Measurements from ENCODE around the gene WNT7A.

The WNT7A gene

DNA sequence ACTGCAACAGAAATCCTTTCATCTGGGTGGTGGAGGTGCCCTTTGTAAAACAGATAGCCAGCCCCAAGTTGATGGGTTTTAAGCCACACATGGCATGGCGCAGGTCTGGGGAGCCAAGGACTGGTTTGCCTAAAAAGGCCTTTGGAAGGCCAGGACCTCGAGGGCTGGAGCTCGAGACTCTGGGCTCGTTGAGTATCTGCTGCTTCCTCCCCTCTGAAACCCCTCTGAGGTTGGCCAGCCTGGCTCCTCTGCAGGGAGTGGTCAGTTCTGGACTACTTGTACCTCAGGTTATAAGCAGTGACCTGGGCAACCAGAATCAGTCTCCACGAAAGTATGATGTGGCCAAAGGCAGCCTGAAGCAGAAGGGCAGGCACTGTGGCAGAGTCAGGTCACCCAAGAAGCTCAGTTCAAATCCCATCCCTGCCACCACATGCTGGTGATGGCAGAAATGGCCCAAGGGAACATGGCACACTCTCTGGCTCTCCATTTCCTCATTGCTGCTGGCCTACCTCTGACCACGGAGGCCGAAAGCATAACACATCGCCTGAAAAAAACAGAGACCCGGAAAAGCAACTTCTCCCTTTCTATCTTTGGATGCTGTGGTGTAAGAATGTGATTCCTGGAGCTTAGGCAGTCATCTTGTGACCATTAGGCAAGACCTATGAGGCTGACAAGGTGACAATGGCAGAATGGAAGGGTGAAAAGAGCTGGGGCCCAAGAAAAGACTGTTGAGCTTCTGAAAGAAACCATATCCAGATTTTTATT lies 51.2 kb downstream of the WNT7A start:
- no peaks in the 10 kb centered on the region for H3K9me3 ChIP-seq (ENCODE audit: insufficient read depth, low read depth, low read length)
- H3K9ac ChIP-seq (ENCODE audit: low read depth, low read length): no peak overlapping the region
- H3K4me1 ChIP-seq (ENCODE audit: insufficient read depth, low read length): no peaks in the 10 kb centered on the region
- H3K27ac ChIP-seq (ENCODE audit: low read length): no peak overlapping the region
- H3K4me3 ChIP-seq (ENCODE audit: low read length): no peak overlapping the region
- H3K36me3 ChIP-seq (ENCODE audit: insufficient read depth, low read depth, low read length): no peaks in the 10 kb centered on the region
- H3K27me3 ChIP-seq (ENCODE audit: insufficient read depth, low read length): no peaks in the 10 kb centered on the region

DNA sequence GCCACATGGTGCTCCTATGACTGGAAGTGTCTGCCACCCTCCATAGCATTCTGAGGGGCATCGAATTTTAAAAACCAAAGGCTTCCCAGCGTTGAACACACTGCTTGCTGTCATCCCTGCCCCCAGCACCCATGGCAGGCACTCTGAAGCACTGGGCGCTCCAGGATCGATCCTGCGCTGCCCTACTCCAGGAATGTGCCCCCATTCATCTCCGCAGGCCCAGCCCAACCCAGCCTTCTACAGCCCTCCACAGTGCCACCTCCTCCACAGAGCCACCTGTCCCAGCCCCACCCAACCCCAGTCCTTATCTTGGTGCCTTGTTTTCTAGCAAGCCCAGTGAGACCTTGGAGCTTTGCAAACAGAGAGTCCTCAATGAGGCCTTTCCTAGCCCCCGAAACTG lies 52.2 kb downstream of the WNT7A start:
- Histone ChIP-seq H3K4me3 (ENCODE audit: low read length) (no peak overlapping the region), H3K9ac (ENCODE audit: low read depth, low read length) (no peak overlapping the region), H3K27me3 (ENCODE audit: insufficient read depth, low read length) (no peaks in the 10 kb centered on the region), H3K36me3 (ENCODE audit: insufficient read depth, low read depth, low read length) (no peaks in the 10 kb centered on the region), H3K9me3 (ENCODE audit: insufficient read depth, low read depth, low read length) (no peaks in the 10 kb centered on the region), H3K27ac (ENCODE audit: low read length) (no peak overlapping the region), H3K4me1 (ENCODE audit: insufficient read depth, low read length) (no peaks in the 10 kb centered on the region)

DNA sequence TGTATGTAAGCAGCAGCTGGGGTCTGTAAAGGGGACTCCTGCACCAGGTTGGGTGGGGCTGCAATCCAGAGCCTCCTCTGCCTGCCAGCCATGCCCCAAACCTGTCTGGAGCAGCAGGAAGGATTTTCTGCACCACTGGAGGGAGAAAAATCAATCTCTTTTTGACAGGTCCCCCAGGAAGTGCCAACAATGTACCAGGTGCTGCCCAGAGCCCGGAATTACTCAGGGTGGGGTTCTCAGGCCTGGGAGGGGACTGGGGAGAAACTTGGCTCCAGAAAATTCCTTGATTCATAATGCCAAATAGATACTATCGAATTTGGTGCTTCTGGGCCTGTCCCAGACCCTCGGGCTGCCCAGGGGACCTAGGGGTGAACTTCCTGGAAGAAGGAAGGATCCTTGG lies 52.6 kb downstream of the WNT7A start:
- Histone ChIP-seq H3K4me3 (ENCODE audit: low read length) (no peak overlapping the region), H3K4me1 (ENCODE audit: insufficient read depth, low read length) (no peaks in the 10 kb centered on the region), H3K27me3 (ENCODE audit: insufficient read depth, low read length) (no peaks in the 10 kb centered on the region)

DNA sequence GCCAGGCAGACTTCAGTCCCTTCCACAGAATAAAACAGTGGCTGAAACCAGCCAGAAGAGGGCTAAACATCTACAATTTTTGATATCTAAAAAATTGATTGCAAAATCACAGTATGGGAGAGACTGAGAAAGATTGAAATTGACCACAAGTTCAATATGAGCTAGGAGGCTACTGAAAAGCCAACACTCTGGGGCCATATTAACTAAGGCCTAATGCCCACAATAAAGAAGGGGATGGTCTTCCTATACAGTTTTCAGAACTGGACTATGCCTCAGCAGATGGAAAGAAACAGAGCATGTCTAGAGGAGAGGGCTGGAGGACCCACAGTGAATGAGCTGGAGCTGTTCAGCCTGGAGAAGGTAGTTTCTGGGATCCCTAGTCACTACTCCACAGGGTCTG lies 53.2 kb downstream of the WNT7A start:
- H3K9me3 ChIP-seq (ENCODE audit: insufficient read depth, low read depth, low read length): no peaks in the 10 kb centered on the region
- H3K4me3 ChIP-seq (ENCODE audit: low read length): no peak overlapping the region
- no peak overlapping the region for H3K27ac ChIP-seq (ENCODE audit: low read length)
- H3K36me3 ChIP-seq (ENCODE audit: insufficient read depth, low read depth, low read length): no peaks in the 10 kb centered on the region
- H3K4me1 ChIP-seq (ENCODE audit: insufficient read depth, low read length): no peaks in the 10 kb centered on the region
- H3K27me3 ChIP-seq (ENCODE audit: insufficient read depth, low read length): no peaks in the 10 kb centered on the region
- H3K9ac ChIP-seq (ENCODE audit: low read depth, low read length): no peak overlapping the region

More for the DNA sequence above, 52.6 kb downstream of the WNT7A start:
- no peaks in the 10 kb centered on the region for H3K9me3 ChIP-seq (ENCODE audit: insufficient read depth, low read depth, low read length)
- H3K9ac ChIP-seq (ENCODE audit: low read depth, low read length): no peak overlapping the region
- no peaks in the 10 kb centered on the region for H3K36me3 ChIP-seq (ENCODE audit: insufficient read depth, low read depth, low read length)
- no peak overlapping the region for H3K27ac ChIP-seq (ENCODE audit: low read length)

DNA sequence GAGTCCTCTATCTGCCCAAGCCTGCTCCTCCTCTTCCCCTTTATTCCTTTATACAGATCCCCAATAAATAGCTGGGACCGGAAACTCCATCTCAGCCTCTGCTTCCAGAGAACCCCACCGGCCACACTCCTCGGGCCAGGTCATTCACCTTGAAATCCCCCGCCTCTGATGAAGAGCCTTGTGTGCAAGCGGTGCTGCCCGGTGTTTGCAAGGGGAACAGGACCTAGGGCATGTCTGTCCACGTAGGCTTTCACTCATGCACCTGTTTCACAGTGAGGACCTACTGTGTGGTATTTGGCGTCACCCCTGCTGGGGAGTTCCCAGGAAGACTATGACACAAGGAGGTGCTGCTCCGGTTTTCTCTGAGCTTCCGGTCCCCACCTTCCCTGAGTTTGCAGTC lies 54.0 kb downstream of the WNT7A start:
- H3K36me3 ChIP-seq (ENCODE audit: insufficient read depth, low read depth, low read length): no peaks in the 10 kb centered on the region
- H3K27ac ChIP-seq (ENCODE audit: low read length): no peak overlapping the region
- no peaks in the 10 kb centered on the region for H3K27me3 ChIP-seq (ENCODE audit: insufficient read depth, low read length)
- no peak overlapping the region for H3K9ac ChIP-seq (ENCODE audit: low read depth, low read length)
- H3K4me1 ChIP-seq (ENCODE audit: insufficient read depth, low read length): no peaks in the 10 kb centered on the region
- no peaks in the 10 kb centered on the region for H3K9me3 ChIP-seq (ENCODE audit: insufficient read depth, low read depth, low read length)
- H3K4me3 ChIP-seq (ENCODE audit: low read length): no peak overlapping the region

DNA sequence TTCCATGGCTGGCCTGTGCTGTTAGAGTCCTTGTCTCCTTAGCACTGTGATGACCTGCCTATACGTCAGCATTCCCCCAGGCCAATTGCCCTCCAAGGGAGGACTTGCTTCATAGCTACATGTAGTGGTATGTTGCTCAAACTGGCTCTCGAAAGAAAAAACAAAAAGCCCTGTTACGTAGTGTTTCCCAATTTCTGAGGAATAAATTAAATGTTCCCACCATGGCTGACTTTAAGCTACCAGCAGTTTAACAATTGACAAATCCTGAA lies 54.6 kb downstream of the WNT7A start:
- Histone ChIP-seq H3K4me1 (ENCODE audit: insufficient read depth, low read length) (no peaks in the 10 kb centered on the region), H3K27me3 (ENCODE audit: insufficient read depth, low read length) (no peaks in the 10 kb centered on the region), H3K9ac (ENCODE audit: low read depth, low read length) (no peak overlapping the region), H3K4me3 (ENCODE audit: low read length) (no peak overlapping the region), H3K36me3 (ENCODE audit: insufficient read depth, low read depth, low read length) (no peaks in the 10 kb centered on the region), H3K9me3 (ENCODE audit: insufficient read depth, low read depth, low read length) (no peaks in the 10 kb centered on the region), H3K27ac (ENCODE audit: low read length) (no peak overlapping the region)

DNA sequence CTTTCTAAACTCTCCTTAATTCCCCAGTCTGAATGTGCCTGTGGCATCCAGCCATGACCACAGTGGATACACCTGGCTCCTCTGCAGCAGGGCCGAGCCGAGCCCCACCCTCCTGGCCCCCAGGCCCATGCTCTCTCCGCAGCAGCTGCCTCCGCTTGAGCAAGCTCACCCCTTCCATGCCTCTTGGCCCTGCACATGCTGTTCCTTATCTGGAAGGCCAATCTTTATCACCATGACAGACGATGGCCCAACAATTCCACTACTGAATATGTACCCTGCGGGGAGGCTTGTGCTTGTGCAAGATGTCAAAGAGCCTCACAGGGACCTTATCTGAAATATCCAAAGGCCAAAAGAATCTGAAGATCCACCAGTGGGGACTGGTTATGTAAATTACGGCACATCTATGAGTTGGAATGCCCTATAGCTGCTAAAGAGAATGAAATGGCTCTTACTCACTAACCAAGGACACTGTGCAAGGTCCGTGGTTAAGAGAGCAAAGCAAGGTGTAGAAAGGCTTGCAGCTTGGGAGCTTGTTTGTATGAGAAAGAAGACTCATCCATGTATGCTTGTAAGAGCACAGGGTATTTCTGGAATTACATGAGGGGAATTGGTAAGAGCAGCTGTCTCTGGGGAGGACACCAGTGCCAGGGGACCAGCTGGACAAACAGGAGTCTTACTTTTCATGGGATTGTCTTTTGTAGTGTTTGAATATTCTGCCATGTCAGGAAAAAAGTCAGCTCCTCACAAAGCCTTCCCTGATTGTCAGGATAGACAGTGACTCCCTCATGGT lies 55.2 kb downstream of the WNT7A start:
- H3K27ac ChIP-seq (ENCODE audit: low read length): no peak overlapping the region
- H3K9ac ChIP-seq (ENCODE audit: low read depth, low read length): no peak overlapping the region
- no peaks in the 10 kb centered on the region for H3K9me3 ChIP-seq (ENCODE audit: insufficient read depth, low read depth, low read length)
- no peak overlapping the region for H3K4me3 ChIP-seq (ENCODE audit: low read length)
- no peaks in the 10 kb centered on the region for H3K4me1 ChIP-seq (ENCODE audit: insufficient read depth, low read length)
- no peaks in the 10 kb centered on the region for H3K36me3 ChIP-seq (ENCODE audit: insufficient read depth, low read depth, low read length)
- H3K27me3 ChIP-seq (ENCODE audit: insufficient read depth, low read length): no peaks in the 10 kb centered on the region

DNA sequence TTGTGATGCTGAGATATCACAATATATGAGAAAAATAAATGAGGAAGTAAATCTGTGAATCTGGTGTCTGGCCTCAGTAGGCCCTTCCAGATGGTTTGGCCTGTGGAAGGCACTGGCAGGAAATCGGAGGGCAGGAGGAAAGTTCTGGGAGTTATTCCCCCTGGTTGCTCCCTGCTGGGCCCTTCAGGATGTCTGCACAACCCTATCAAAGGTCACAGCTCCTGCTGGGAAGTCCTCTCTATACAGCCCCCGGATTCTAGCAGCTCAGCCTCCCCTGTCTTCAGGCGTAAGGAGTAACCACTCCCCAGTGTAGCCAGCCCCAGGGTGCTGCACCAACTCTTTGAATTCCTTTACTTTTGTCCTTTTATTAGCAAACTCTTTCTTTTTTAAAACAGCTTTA lies 56.2 kb downstream of the WNT7A start:
- no peaks in the 10 kb centered on the region for H3K36me3 ChIP-seq (ENCODE audit: insufficient read depth, low read depth, low read length)
- no peak overlapping the region for H3K9ac ChIP-seq (ENCODE audit: low read depth, low read length)
- H3K27ac ChIP-seq (ENCODE audit: low read length): no peak overlapping the region
- H3K9me3 ChIP-seq (ENCODE audit: insufficient read depth, low read depth, low read length): no peaks in the 10 kb centered on the region
- no peaks in the 10 kb centered on the region for H3K4me1 ChIP-seq (ENCODE audit: insufficient read depth, low read length)
- H3K4me3 ChIP-seq (ENCODE audit: low read length): no peak overlapping the region
- H3K27me3 ChIP-seq (ENCODE audit: insufficient read depth, low read length): no peaks in the 10 kb centered on the region

DNA sequence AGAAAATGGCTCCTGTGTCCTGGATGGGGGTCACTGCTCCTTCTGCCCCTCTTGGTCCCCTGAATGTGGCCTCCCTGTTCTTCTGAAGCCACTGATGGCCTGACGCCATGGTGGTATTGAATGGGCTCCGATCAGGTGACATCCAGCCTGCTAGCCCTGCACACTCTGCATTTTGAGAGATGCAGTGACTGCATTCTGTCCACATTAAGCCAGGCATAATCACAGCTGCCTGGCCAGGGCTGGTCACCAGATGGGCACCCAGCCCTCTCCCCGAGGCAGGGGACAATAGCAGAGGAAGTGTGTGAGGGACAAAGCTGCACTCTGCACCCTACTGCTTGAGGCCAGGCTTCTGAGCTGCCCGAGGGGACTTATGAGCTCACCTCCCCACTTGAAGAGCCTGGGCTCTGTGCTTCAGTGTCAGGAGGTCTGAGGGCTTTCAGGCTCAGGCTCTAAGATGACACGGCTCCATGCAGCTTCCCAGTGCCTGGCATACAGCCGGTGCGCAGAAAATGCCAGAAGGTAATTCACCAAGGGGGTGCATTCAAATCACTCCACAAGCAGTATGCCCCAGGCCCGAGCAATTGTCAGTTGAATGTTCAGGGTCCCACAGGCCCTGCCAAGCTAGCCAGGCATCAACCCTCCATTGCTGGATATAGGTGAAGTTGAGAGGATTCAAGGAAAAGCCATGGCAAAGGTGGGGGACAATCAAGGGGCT lies 56.8 kb downstream of the WNT7A start:
- Histone ChIP-seq H3K9ac (ENCODE audit: low read depth, low read length) (no peak overlapping the region), H3K36me3 (ENCODE audit: insufficient read depth, low read depth, low read length) (no peaks in the 10 kb centered on the region), H3K27me3 (ENCODE audit: insufficient read depth, low read length) (no peaks in the 10 kb centered on the region), H3K4me3 (ENCODE audit: low read length) (no peak overlapping the region), H3K9me3 (ENCODE audit: insufficient read depth, low read depth, low read length) (no peaks in the 10 kb centered on the region), H3K4me1 (ENCODE audit: insufficient read depth, low read length) (no peaks in the 10 kb centered on the region), H3K27ac (ENCODE audit: low read length) (no peak overlapping the region)

DNA sequence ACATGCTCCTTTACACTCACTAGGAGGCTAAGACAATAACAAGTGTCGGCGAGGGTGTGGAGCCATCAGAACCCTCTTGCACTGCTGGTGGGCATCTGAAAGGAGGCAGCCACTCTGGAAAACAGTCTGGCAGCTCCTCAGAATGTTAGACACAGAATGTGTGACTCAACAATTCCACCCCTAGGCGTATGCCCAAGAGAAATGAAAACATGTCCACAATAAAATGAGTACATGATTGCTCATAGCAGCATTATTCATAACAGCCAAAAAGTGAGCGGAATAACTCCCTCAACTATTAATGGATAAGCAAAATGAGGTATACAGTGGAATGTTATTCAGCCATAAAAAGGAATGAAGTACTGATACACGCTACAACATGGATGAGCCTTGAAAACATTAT lies 57.8 kb downstream of the WNT7A start:
- no peaks in the 10 kb centered on the region for H3K27me3 ChIP-seq (ENCODE audit: insufficient read depth, low read length)
- no peak overlapping the region for H3K27ac ChIP-seq (ENCODE audit: low read length)
- no peak overlapping the region for H3K9ac ChIP-seq (ENCODE audit: low read depth, low read length)
- no peaks in the 10 kb centered on the region for H3K4me1 ChIP-seq (ENCODE audit: insufficient read depth, low read length)
- no peak overlapping the region for H3K4me3 ChIP-seq (ENCODE audit: low read length)
- H3K36me3 ChIP-seq (ENCODE audit: insufficient read depth, low read depth, low read length): no peaks in the 10 kb centered on the region
- no peaks in the 10 kb centered on the region for H3K9me3 ChIP-seq (ENCODE audit: insufficient read depth, low read depth, low read length)

DNA sequence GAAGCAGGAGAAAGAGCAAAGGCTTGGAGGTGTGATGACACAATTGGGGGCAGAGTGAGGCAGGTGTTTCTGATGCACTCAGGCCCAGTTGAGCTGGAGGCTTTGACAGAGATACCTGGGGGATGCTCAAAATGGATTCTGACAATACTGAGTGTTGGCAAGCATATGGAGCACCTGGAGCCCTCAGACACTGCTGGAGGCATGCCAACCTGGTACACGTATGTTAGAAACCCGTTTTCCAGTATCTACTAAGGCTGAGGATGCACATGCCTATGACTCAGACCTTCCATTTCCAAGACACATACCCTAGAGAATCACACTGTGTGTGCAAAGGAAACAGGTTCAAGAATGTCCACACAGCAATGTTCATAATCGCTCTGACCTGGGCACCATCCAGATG lies 58.7 kb downstream of the WNT7A start:
- no peaks in the 10 kb centered on the region for H3K4me1 ChIP-seq (ENCODE audit: insufficient read depth, low read length)
- no peak overlapping the region for H3K4me3 ChIP-seq (ENCODE audit: low read length)
- H3K9me3 ChIP-seq (ENCODE audit: insufficient read depth, low read depth, low read length): peaks cover 7% of the 10 kb centered on the region; the same call in 1 of the 2 replicates
- H3K36me3 ChIP-seq (ENCODE audit: insufficient read depth, low read depth, low read length): no peaks in the 10 kb centered on the region
- no peaks in the 10 kb centered on the region for H3K27me3 ChIP-seq (ENCODE audit: insufficient read depth, low read length)
- H3K9ac ChIP-seq (ENCODE audit: low read depth, low read length): no peak overlapping the region
- no peak overlapping the region for H3K27ac ChIP-seq (ENCODE audit: low read length)

DNA sequence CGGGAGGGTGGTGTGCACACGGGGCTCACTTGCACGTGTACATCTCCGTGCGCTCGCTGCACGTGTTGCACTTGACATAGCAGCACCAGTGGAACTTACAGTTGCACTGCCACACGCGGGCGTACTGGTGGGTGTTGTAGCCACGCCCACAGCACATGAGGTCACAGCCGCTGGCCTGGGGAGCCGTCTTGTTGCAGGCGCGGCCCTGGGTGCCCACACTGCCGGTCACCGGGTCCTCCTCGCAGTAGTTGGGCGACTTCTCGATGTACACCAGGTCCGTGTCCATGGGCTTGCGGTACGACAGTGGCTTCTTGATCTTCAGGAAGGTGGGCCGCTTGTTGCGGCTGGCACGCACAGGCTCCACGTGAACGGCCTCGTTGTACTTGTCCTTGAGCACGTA lies 61.0 kb downstream of the WNT7A start:
- Histone ChIP-seq H3K4me1 (ENCODE audit: insufficient read depth, low read length) (no peaks in the 10 kb centered on the region), H3K36me3 (ENCODE audit: insufficient read depth, low read depth, low read length) (no peaks in the 10 kb centered on the region), H3K4me3 (ENCODE audit: low read length) (no peak overlapping the region), H3K9ac (ENCODE audit: low read depth, low read length) (no peak overlapping the region), H3K27me3 (ENCODE audit: insufficient read depth, low read length) (no peaks in the 10 kb centered on the region), H3K9me3 (ENCODE audit: insufficient read depth, low read depth, low read length) (peaks cover 29% of the 10 kb centered on the region), H3K27ac (ENCODE audit: low read length) (no peak overlapping the region)

All from iPS-20b (cell line).